Measurements from ENCODE around the gene C1QTNF6.
A peak's percentile ranks its signal among the peaks of the same experiment; 100 is the strongest.

GRCh38 chr22:37229012-37229804 is 41.2 kb upstream of the C1QTNF6 start:
- TF ChIP-seq POLR2A (IDR thresholded peaks at IDR 0.05; ENCODE audit: low read length) (peak; percentile 12), GATA1 (IDR thresholded peaks at IDR 0.05; ENCODE audit: low read depth, low read length) (no peak)
